Ovary (tissue), 9 donors: ENCODE data around the gene SNAP47. TPM values are rescaled to one million over a fixed set of nuclear protein-coding genes. Genes with fewer than 3 reads are reported as not detected.

ENCODE experiments used
- DNase-seq, 5 donors: peaks; one replicate each; pipeline ENCODE4 v3.0.0-alpha.2; 2019 to 2020
- H3K27ac ChIP-seq, 2 donors: fragments of 200-600 bp; one replicate each; pipeline versions ENCODE4 v1.5.1 to v1.8.0; 2019 to 2022
- H3K27me3 ChIP-seq: fragments of 200-600 bp; one replicate; pipeline ENCODE4 v1.8.0; 2022
- H3K36me3 ChIP-seq: fragments of 200-600 bp; sonication (generic); one replicate; pipeline ENCODE4 v1.5.1; 2019
- H3K4me1 ChIP-seq: one replicate; pipeline ENCODE4 v1.8.1; 2013; ENCODE audit warnings: mild to moderate bottlenecking, moderate library complexity; ENCODE audit not compliant: insufficient read depth
- H3K4me3 ChIP-seq: fragments of 200-600 bp; sonication (generic); one replicate; pipeline ENCODE4 v1.5.1; 2017
- H3K9me3 ChIP-seq, 2 donors: fragments of 200-600 bp in 1 of 2; sonication (generic) in 1 of 2; one replicate each; pipeline versions ENCODE4 v1.5.1 to v1.8.1; 2013 to 2019; ENCODE audit warnings: mild to moderate bottlenecking in 1 of 2, moderate library complexity in 1 of 2
- CTCF ChIP-seq, 3 donors: fragments of 450-650 bp in 2 of 3; fragments of 200-600 bp in 1 of 3; IDR thresholded peaks; one replicate each; pipeline versions ENCODE4 v1.5.1 to v1.8.0; 2016 to 2022; ENCODE audit warnings: antibody characterized with exemption in 3 of 3, mild to moderate bottlenecking in 1 of 3
- EP300 ChIP-seq: sonication (generic); formaldehyde crosslinking; IDR thresholded peaks from one replicate; pipeline ENCODE4 v1.6.1; 2017; ENCODE audit warnings: antibody characterized with exemption
- POLR2A ChIP-seq: fragments of 450-650 bp; IDR thresholded peaks from one replicate; pipeline ENCODE4 v1.6.1; 2017; ENCODE audit warnings: antibody characterized with exemption, mild to moderate bottlenecking, moderate library complexity
- WGBS, 3 donors: extraction: QIAGEN DNeasy Blood & Tissue Kit in 1 of 3; methylation state at CpG; one replicate each; pipeline versions ENCODE4 v1.1.5 to v1.1.7; 2013 to 2017; 5-methylcytosine and 5-hydroxymethylcytosine counted together
- intact Hi-C, 4 donors: fragments of 100-400 bp; cut with DNase I; formaldehyde crosslinking; loops; one replicate each; pipeline versions ENCODE4 v1.11.0 to v1.15.1; 2022 to 2023
- polyA plus RNA-seq, 2 donors: library from polyadenylated mRNA; stranded (reverse); fragments of 200-250 nt in 1 of 2; fragments of 350-450 nt in 1 of 2; fragmentation: Illumina TruSeq in 1 of 2; extraction: RNeasy Lipid Tissue Mini Kit (QIAGEN cat#74804) in 1 of 2; gene quantifications; one replicate each; pipeline ENCODE4 v1.2.3, GENCODE V29; 2013 to 2014
- total RNA-seq, 7 donors: library from RNA; depleted of rRNA in 2 of 7; stranded (reverse); fragments of >200 nt in 2 of 7; fragmentation: NEBNext Ultra II Directional in 3 of 7; extraction: Animal tissue kit (Norgen Biotek cat#: 25700) in 3 of 7; gene quantifications; one replicate each; pipeline versions ENCODE4 v1.1.0 to v1.2.4, GENCODE V29; 2016 to 2023
- donor health status: DM: no; HTN: no; CAD: no; lungs with moderate emphysema.
- donor health status: DM: no; HTN: no; CAD: no.
- donor health status: Bipolar disorder and iron deficiency.
- donor health status: DM: yes; HTN: yes; CAD: no.
- donor health status: DM: no; HTN: no; CAD: no.
- donor health status: DM: yes; HTN: yes; CAD: no.

Gene SNAP47
- total and polyA plus RNA-seq, 9 donors = 43.5 to 135 (median 83.9) TPM

- H3K27me3 ChIP-seq = no peaks in the 10 kb centered on the region
- DNase-seq = peak in 4 of 5 donors; percentile 1 to 24 (median 8)
- H3K4me1 ChIP-seq = no peaks in the 10 kb centered on the region
- 80 to 88% (median 83%) methylated on average over 7 of the region's 7 CpGs for WGBS, 3 donors
- no peak overlapping the region for H3K4me3 ChIP-seq
- intact Hi-C loops = no loop called here
- H3K27ac ChIP-seq = no peak overlapping the region
- no peaks in the 10 kb centered on the region for H3K36me3 ChIP-seq
- no peak for TF ChIP-seq EP300
- TF ChIP-seq POLR2A = no peak
- no peak for TF ChIP-seq CTCF (IDR thresholded peaks at IDR 0.05)
- H3K9me3 ChIP-seq = no peaks in the 10 kb centered on the region
These were observed 44.5 kb downstream of the SNAP47 start for GRCh38 chr1:227779685-227780084.

GRCh38 chr1:227780101-227781044 is 45.1 kb downstream of the SNAP47 start:
- H3K27me3 ChIP-seq = no peaks in the 10 kb centered on the region
- peak in 2 of 5 donors; percentile 10 to 25 for DNase-seq
- H3K9me3 ChIP-seq = no peaks in the 10 kb centered on the region
- H3K4me1 ChIP-seq = no peaks in the 10 kb centered on the region
- intact Hi-C loops = no loop called here
- no peak overlapping the region for H3K27ac ChIP-seq
- TF ChIP-seq POLR2A (no peak), CTCF (IDR thresholded peaks at IDR 0.05) (no peak), EP300 (no peak)
- WGBS, 3 donors = 75 to 87% (median 77%) methylated on average over 23 of the region's 23 CpGs
- H3K4me3 ChIP-seq = no peak overlapping the region
- H3K36me3 ChIP-seq = no peaks in the 10 kb centered on the region

GRCh38 chr1:227781314-227781930 is 46.2 kb downstream of the SNAP47 start:
- H3K9me3 ChIP-seq = no peaks in the 10 kb centered on the region
- TF ChIP-seq POLR2A = no peak
- no peak for TF ChIP-seq CTCF (IDR thresholded peaks at IDR 0.05)
- no peak for TF ChIP-seq EP300
- peaks cover 4% of the 10 kb centered on the region for H3K4me1 ChIP-seq
- intact Hi-C loops = no loop called here
- H3K27me3 ChIP-seq = no peaks in the 10 kb centered on the region
- no peak overlapping the region for H3K27ac ChIP-seq
- no peak overlapping the region for H3K4me3 ChIP-seq
- H3K36me3 ChIP-seq = no peaks in the 10 kb centered on the region
- WGBS, 3 donors = 88 to 97% (median 92%) methylated on average over 14 to 15 of the region's 15 CpGs
- DNase-seq = no peak

- Histone ChIP-seq H3K4me3 (no peak overlapping the region), H3K4me1 (peaks cover 12% of the 10 kb centered on the region), H3K36me3 (no peaks in the 10 kb centered on the region), H3K9me3 (no peaks in the 10 kb centered on the region), H3K27ac (no peak overlapping the region), H3K27me3 (no peaks in the 10 kb centered on the region)
- no peak for DNase-seq
- 84 to 91% (median 87%) methylated on average over 3 to 4 of the region's 4 CpGs for WGBS, 3 donors
- TF ChIP-seq CTCF (IDR thresholded peaks at IDR 0.05) = no peak
- no peak for TF ChIP-seq EP300
- TF ChIP-seq POLR2A = no peak
- intact Hi-C loops = no loop called here
These were observed 47.0 kb downstream of the SNAP47 start for GRCh38 chr1:227782226-227782625.
